AG09309 (cell line): ENCODE measurements around the gene NUP160.
"Not testable (repeated sequence)": the region's sequence is repeated elsewhere in the genome, so short reads cannot be mapped to it uniquely, and the experiment has no call there.

Experiments
- DNase-seq: peaks from one replicate; pipeline ENCODE4 v3.0.0-alpha.2; 2010; ENCODE audit warnings: low read depth
- H3K4me3 ChIP-seq: 2 replicates; pipeline ENCODE4 v1.5.1; 2011; ENCODE audit warnings: mild to moderate bottlenecking, low read depth, low read length, moderate library complexity; ENCODE audit not compliant: control insufficient read depth
- CTCF ChIP-seq: IDR thresholded peaks from 2 replicates; pipeline ENCODE4 v1.5.1; 2011; ENCODE audit warnings: mild to moderate bottlenecking, low read depth, low read length, inconsistent platforms; ENCODE audit not compliant: insufficient read depth, control insufficient read depth; ENCODE audit errors: missing control alignments

Gene NUP160

DNA sequence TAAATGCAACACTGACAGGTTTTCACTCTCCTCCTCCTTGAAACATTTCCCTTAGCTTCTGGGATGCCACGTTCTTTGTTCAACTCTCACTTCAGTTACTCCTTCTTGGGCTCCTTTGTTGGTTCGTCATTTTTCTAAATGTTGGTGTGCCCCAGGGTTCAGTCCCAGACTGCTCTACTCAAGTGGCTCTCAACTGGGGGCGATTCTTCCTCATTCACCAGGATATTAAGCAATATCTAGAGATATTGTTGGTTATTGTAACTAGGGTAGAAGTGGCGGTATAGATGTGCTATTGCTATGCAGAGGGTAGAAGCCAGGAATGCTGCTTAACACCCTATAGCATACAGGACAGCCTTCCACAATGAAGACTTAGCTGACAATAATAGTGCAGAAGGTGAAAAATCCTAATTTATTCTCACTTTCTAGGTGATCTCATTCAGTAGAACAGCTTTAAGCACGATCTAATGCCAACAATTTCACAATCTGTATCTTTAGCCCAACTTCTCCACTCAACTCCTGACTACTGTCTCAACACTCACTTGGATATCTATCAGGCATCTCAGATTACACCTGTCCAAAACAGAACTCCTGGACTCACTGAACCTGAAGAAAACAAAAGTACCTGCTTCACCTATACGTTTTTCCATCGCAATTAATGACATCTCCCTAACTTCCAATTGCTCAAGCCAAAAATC, 4.6 kb downstream of the NUP160 start:
- DNase-seq: no peak
- H3K4me3 ChIP-seq: no peak overlapping the region
- TF ChIP-seq CTCF: no peak

GRCh38 chr11:47842749-47843148, 5.4 kb downstream of the NUP160 start:
- DNase-seq: no peak
- no peak for TF ChIP-seq CTCF
- H3K4me3 ChIP-seq: no peak overlapping the region

GRCh38 chr11:47837929-47838328, 10.2 kb downstream of the NUP160 start:
- no peak overlapping the region for H3K4me3 ChIP-seq
- no peak for TF ChIP-seq CTCF
- DNase-seq: no peak

- TF ChIP-seq CTCF: no peak
Observed at GRCh38 chr11:47837292-47837691, 10.9 kb downstream of the NUP160 start.

DNA sequence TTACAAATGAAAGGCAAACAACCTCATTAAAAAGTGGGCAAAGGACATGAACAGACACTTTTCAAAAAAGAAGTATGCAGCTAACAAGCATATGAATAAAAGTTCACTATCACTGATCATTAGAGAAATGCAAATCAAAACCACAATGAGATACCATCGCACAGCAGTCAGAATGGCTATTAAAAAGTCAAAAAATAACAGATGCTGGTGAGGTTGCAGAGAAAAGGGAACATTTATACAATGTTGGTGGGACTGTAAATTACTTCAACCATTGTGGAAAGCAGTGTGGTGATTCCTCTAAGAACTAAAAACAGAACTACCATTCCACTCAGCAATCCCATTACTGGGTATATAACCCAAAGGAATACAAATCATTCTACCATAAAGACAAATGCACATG, 18.1 kb downstream of the NUP160 start:
- H3K4me3 ChIP-seq, DNase-seq: not testable (repeated sequence)

More at GRCh38 chr11:47837292-47837691, 10.9 kb downstream of the NUP160 start:
- no peak for DNase-seq
- no peak overlapping the region for H3K4me3 ChIP-seq

DNA sequence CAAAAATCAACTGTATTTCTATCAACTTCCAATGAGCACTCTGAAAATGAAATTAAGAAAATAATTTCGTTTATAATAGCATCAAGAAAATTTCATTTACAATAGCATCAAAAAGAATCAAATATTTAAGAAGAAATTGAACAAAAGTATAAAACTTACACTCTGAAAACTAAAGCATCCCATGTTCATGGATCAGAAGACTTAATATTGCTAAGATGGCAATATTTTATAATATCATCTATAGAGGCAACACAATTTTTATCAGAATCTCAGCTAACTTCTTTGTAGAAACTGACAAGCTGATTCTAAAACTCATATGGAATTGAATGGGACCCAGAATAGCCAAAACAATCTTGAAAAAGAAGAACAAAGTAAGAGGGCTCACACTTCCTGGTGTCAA, 19.9 kb downstream of the NUP160 start:
- no peak for TF ChIP-seq CTCF
- DNase-seq: no peak
- H3K4me3 ChIP-seq: no peak overlapping the region

DNA sequence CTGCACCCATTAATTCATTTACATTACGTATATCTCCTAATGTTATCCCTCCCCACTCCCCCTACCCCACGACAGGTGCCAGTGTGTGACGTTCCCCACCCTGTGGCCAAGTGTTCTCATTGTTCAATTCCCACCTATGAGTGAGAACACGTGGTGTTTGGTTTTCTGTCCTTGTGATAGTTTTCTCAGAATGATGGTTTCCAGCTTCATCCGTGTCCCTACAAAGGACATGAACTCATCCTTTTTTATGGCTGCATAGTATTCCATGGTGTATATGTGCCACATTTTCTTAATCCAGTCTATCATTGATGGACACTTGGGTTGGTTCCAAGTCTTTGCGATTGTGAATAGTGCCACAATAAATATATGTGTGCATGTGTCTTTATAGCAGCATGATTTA, 25.5 kb downstream of the NUP160 start:
- H3K4me3 ChIP-seq, DNase-seq: not testable (repeated sequence)

DNA sequence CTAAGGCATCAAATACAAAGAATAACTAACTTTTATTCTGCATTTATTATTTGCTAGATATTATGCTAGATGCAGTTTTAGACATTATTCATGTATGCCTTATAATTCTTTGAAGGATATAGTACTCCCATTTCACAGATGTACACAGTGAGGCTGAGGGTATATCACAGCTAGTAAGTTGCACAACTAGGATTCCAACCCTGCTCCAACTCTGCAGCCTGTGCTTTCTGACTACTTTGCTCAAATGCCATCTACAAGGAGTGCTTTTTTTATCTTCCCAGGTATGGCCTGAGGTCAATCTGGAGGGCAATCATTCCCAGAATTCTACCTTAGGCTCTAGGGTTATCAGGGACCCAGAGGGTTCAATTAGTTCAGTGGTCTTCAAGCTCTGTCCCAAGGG, 28.4 kb downstream of the NUP160 start:
- DNase-seq: no peak
- no peak overlapping the region for H3K4me3 ChIP-seq
- TF ChIP-seq CTCF: no peak
